ENCODE data around the gene MYL7. TPM values are rescaled to one million over a fixed set of nuclear protein-coding genes. Genes with fewer than 3 reads are reported as not detected.

MYL7 gene
- polyA plus RNA-seq, 1 of the 3 experiments (the other 2 are of a cell fraction) = not detected

- Histone ChIP-seq H3K9me2 (no peaks in the 10 kb centered on the region), H3K4me3 (ENCODE audit: low read depth in 2 of 2, low read length in 1 of 2) (no peak overlapping the region), H3F3A (replicated peaks; ENCODE audit: insufficient read depth) (no peaks in the 10 kb centered on the region), H3K36me3 (replicated peaks in 1 of 2; ENCODE audit: control insufficient read depth in 1 of 2, insufficient read depth in 2 of 2, low read length in 1 of 2) (no peaks in the 10 kb centered on the region), H3K4me1 (ENCODE audit: control insufficient read depth in 1 of 2, insufficient read depth in 2 of 2, low read depth in 1 of 2, low read length in 1 of 2) (peaks cover 0 to 28% of the 10 kb centered on the region in 2 experiments; a peak in 1 of 4 replicates), H3K79me2 (ENCODE audit: insufficient read depth) (no peaks in the 10 kb centered on the region), H2AFZ (ENCODE audit: low read depth) (no peak overlapping the region), H3K27ac (ENCODE audit: low read depth in 2 of 2, low read length in 1 of 2) (no peak overlapping the region), H3K27me3 (ENCODE audit: insufficient read depth) (no peaks in the 10 kb centered on the region), H4K20me1 (ENCODE audit: insufficient read depth) (no peaks in the 10 kb centered on the region), H3K9ac (no peak overlapping the region), H3K4me2 (no peak overlapping the region), H3K9me3 (no peaks in the 10 kb centered on the region)
- WGBS (ENCODE audit: low lambda C conversion rate) = 56% methylated on average over 6 of the region's 8 CpGs
- TF ChIP-seq ZBTB33 (IDR thresholded peaks at IDR 0.05; ENCODE audit: borderline replicate concordance, low read depth) = no peak
- TF ChIP-seq EP300 (IDR thresholded peaks at IDR 0.05; ENCODE audit: borderline replicate concordance in 1 of 2, low read depth in 1 of 2, low read length in 1 of 2) = no peak
- no peak for TF ChIP-seq SMC3 (IDR thresholded peaks at IDR 0.05; ENCODE audit: low read depth, low read length)
- TF ChIP-seq POLR2AphosphoS5 (IDR thresholded peaks at IDR 0.05; ENCODE audit: low read depth, low read length) = no peak
- TF ChIP-seq ELF1 (IDR thresholded peaks at IDR 0.05) = no peak
- no peak for TF ChIP-seq JUND (IDR thresholded peaks at IDR 0.05)
- no peak for TF ChIP-seq RFX5 (IDR thresholded peaks at IDR 0.05; ENCODE audit: low read length)
- no peak for TF ChIP-seq RCOR1 (IDR thresholded peaks at IDR 0.05; ENCODE audit: low read length)
- no peak for TF ChIP-seq RAD21 (IDR thresholded peaks at IDR 0.05; ENCODE audit: low read length)
- no peak for TF ChIP-seq TAF1 (IDR thresholded peaks at IDR 0.05; ENCODE audit: borderline replicate concordance, low read depth, low read length)
- no peak for TF ChIP-seq TEAD4 (IDR thresholded peaks at IDR 0.05; ENCODE audit: borderline replicate concordance, insufficient read depth)
- TF ChIP-seq PBX3 (IDR thresholded peaks at IDR 0.05) = no peak
- no peak for TF ChIP-seq FOXM1 (IDR thresholded peaks at IDR 0.05; ENCODE audit: low read depth)
- TF ChIP-seq USF2 (IDR thresholded peaks at IDR 0.05; ENCODE audit: borderline replicate concordance, low read depth, low read length) = no peak
- no peak for TF ChIP-seq TCF12 (IDR thresholded peaks at IDR 0.05)
- TF ChIP-seq FOSL2 (IDR thresholded peaks at IDR 0.05; ENCODE audit: borderline replicate concordance, low read depth) = no peak
- no peak for TF ChIP-seq GABPA (IDR thresholded peaks at IDR 0.05; ENCODE audit: low read depth)
- no peak for TF ChIP-seq EZH2phosphoT487 (IDR thresholded peaks at IDR 0.05; ENCODE audit: borderline replicate concordance, low read depth)
- CTCF ChIA-PET = interaction anchor here (1.6 kb wide), 1 partner anchor 83 kb away, joined by 5 read pairs; no protein-coding TSS in a partner anchor
- DNase-seq = no peak
- POLR2A ChIA-PET = no interaction called here
Measured at GRCh38 chr7:44155191-44156185, 14.4 kb upstream of the MYL7 start.
